Neural cell (in vitro differentiated cells): Measurements from ENCODE around the gene MTTP. TPM values are rescaled to one million over a fixed set of nuclear protein-coding genes. Genes with fewer than 3 reads are reported as not detected.

Source experiments
- H2AFZ ChIP-seq: fragments of 200-600, 300-800 bp; sonication (generic), shearing (Covaris generic); 2 replicates; pipeline ENCODE4 v1.6.0; 2014; ENCODE audit warnings: low read depth, mild to moderate bottlenecking, antibody characterized with exemption, low read length, moderate library complexity
- H3F3A ChIP-seq: fragments of 200-600 bp; shearing (Covaris generic); 2 replicates; pipeline ENCODE4 v1.6.1; 2016; ENCODE audit warnings: mild to moderate bottlenecking, moderate library complexity, mixed read lengths, antibody characterized with exemption, low read length; ENCODE audit not compliant: insufficient read depth, poor library complexity, severe bottlenecking
- H3K27ac ChIP-seq: fragments of 200-600, 300-800 bp; sonication (generic), shearing (Covaris generic); 2 replicates; pipeline ENCODE4 v1.5.1; 2014; ENCODE audit warnings: mild to moderate bottlenecking, low read length, moderate library complexity
- H3K27me3 ChIP-seq: fragments of 300-800, 200-600 bp; sonication (generic), shearing (Covaris generic); 2 replicates; pipeline ENCODE4 v1.6.0; 2014; ENCODE audit warnings: mild to moderate bottlenecking, low read depth, low read length, moderate library complexity; ENCODE audit not compliant: insufficient read depth
- H3K36me3 ChIP-seq: fragments of 300-800, 200-600 bp; sonication (generic), shearing (Covaris generic); 2 replicates; pipeline ENCODE4 v1.5.1; 2014; ENCODE audit warnings: mild to moderate bottlenecking, antibody characterized with exemption, low read length, moderate library complexity; ENCODE audit not compliant: insufficient read depth
- H3K4me2 ChIP-seq: fragments of 300-800, 200-600 bp; sonication (generic), shearing (Covaris generic); 2 replicates; pipeline ENCODE4 v1.6.0; 2014; ENCODE audit warnings: mild to moderate bottlenecking, low read length
- H3K4me3 ChIP-seq: fragments of 300-800, 200-600 bp; sonication (generic), shearing (Covaris generic); 2 replicates; pipeline ENCODE4 v1.5.1; 2014; ENCODE audit warnings: mild to moderate bottlenecking, low read length, moderate library complexity
- H3K79me2 ChIP-seq: fragments of 200-600 bp; shearing (Covaris generic); replicated peaks from 2 replicates; pipeline ENCODE4 v1.6.0; 2014; ENCODE audit warnings: mild to moderate bottlenecking, low read length, moderate library complexity; ENCODE audit not compliant: insufficient read depth
- H3K9ac ChIP-seq: fragments of 300-800, 200-600 bp; sonication (generic), shearing (Covaris generic); 2 replicates; pipeline ENCODE4 v1.6.1; 2016; ENCODE audit warnings: mild to moderate bottlenecking, low read length, mixed read lengths
- H3K9me2 ChIP-seq: fragments of 200-600 bp; shearing (Covaris generic); 2 replicates; pipeline ENCODE4 v1.6.1; 2016; ENCODE audit warnings: mild to moderate bottlenecking, low read length, mixed read lengths; ENCODE audit not compliant: insufficient read depth
- H3K9me3 ChIP-seq: fragments of 200-600, 300-800 bp; sonication (generic), shearing (Covaris generic); 2 replicates; pipeline ENCODE4 v1.6.1; 2016; ENCODE audit warnings: mild to moderate bottlenecking, mixed run types, low read length, moderate library complexity, mixed read lengths
- H4K20me1 ChIP-seq: fragments of 200-600 bp; shearing (Covaris generic); 2 replicates; pipeline ENCODE4 v1.6.1; 2016; ENCODE audit warnings: mild to moderate bottlenecking, mixed run types; ENCODE audit not compliant: insufficient read depth
- CTCF ChIP-seq: fragments of 450-650 bp; IDR thresholded peaks from 2 replicates; pipeline ENCODE4 v1.5.1; 2014; ENCODE audit warnings: antibody characterized with exemption, mild to moderate bottlenecking, moderate library complexity; ENCODE audit not compliant: poor library complexity, severe bottlenecking
- EP300 ChIP-seq: fragments of 450-650 bp; conservative IDR thresholded peaks from 2 replicates; pipeline ENCODE4 v1.6.1; 2014; ENCODE audit warnings: antibody characterized with exemption, mild to moderate bottlenecking, moderate library complexity; ENCODE audit not compliant: poor library complexity, severe bottlenecking
- EZH2 ChIP-seq: fragments of 200-600, 300-800 bp; shearing (Covaris generic), sonication (generic); IDR thresholded peaks from 2 replicates; pipeline ENCODE4 v1.6.1; 2014; ENCODE audit warnings: antibody characterized with exemption, low read length, borderline replicate concordance, mild to moderate bottlenecking; ENCODE audit not compliant: insufficient read depth, poor library complexity, severe bottlenecking
- MXI1 ChIP-seq: fragments of 450-650 bp; conservative IDR thresholded peaks from 2 replicates; pipeline ENCODE4 v1.6.1; 2014; ENCODE audit warnings: antibody characterized with exemption, mild to moderate bottlenecking; ENCODE audit not compliant: poor library complexity, severe bottlenecking
- POLR2AphosphoS5 ChIP-seq: IDR thresholded peaks from 2 replicates; pipeline ENCODE4 v1.6.1; 2012
- RAD21 ChIP-seq: fragments of 450-650 bp; conservative IDR thresholded peaks from 2 replicates; pipeline ENCODE4 v1.6.1; 2014; ENCODE audit warnings: antibody characterized with exemption, mild to moderate bottlenecking, moderate library complexity
- REST ChIP-seq: IDR thresholded peaks from 2 replicates; pipeline ENCODE4 v1.6.1; 2012; ENCODE audit warnings: borderline replicate concordance
- SMC3 ChIP-seq: fragments of 450-650 bp; conservative IDR thresholded peaks from 2 replicates; pipeline ENCODE4 v1.6.1; 2014; ENCODE audit warnings: antibody characterized with exemption, mild to moderate bottlenecking, moderate library complexity; ENCODE audit not compliant: poor library complexity
- TAF1 ChIP-seq: IDR thresholded peaks from 2 replicates; pipeline ENCODE4 v1.6.1; 2012; ENCODE audit warnings: low read depth
- polyA plus RNA-seq: library from polyadenylated mRNA; depleted of rRNA; stranded (reverse); fragments of >200 nt; gene quantifications from 2 replicates; pipeline ENCODE4 v1.2.3, GENCODE V29; 2014

Gene MTTP
- polyA plus RNA-seq, 1 donor from 2014 or later, result 1.2 TPM

GRCh38 chr4:99585516-99585915, 10.9 kb downstream of the MTTP start:
- no peaks in the 10 kb centered on the region for H3K27me3 ChIP-seq
- no peak overlapping the region for H3K27ac ChIP-seq
- no peak overlapping the region for H2AFZ ChIP-seq
- no peaks in the 10 kb centered on the region for H3F3A ChIP-seq
- no peak overlapping the region for H3K9ac ChIP-seq
- H3K4me3 ChIP-seq, result no peak overlapping the region
- no peaks in the 10 kb centered on the region for H3K36me3 ChIP-seq
- no peaks in the 10 kb centered on the region for H3K9me3 ChIP-seq
- no peaks in the 10 kb centered on the region for H4K20me1 ChIP-seq
- no peaks in the 10 kb centered on the region for H3K9me2 ChIP-seq
- H3K4me2 ChIP-seq, result no peak overlapping the region
- H3K79me2 ChIP-seq, result no peaks in the 10 kb centered on the region
- TF ChIP-seq SMC3, result no peak
- TF ChIP-seq POLR2AphosphoS5, result no peak
- no peak for TF ChIP-seq MXI1
- no peak for TF ChIP-seq RAD21
- no peak for TF ChIP-seq REST
- TF ChIP-seq TAF1, result no peak
- no peak for TF ChIP-seq EP300
- no peak for TF ChIP-seq CTCF
- TF ChIP-seq EZH2, result no peak

- Histone ChIP-seq H3K4me2 (no peak overlapping the region), H2AFZ (no peak overlapping the region), H3F3A (no peaks in the 10 kb centered on the region), H3K79me2 (no peaks in the 10 kb centered on the region), H3K9me2 (no peaks in the 10 kb centered on the region), H3K4me3 (no peak overlapping the region), H3K27me3 (no peaks in the 10 kb centered on the region), H3K9me3 (no peaks in the 10 kb centered on the region), H3K27ac (no peak overlapping the region), H3K9ac (no peak overlapping the region), H4K20me1 (no peaks in the 10 kb centered on the region), H3K36me3 (no peaks in the 10 kb centered on the region)
- TF ChIP-seq REST, result no peak
- TF ChIP-seq EP300, result no peak
- no peak for TF ChIP-seq POLR2AphosphoS5
- TF ChIP-seq EZH2, result no peak
- TF ChIP-seq CTCF, result no peak
- no peak for TF ChIP-seq RAD21
- TF ChIP-seq MXI1, result no peak
- TF ChIP-seq TAF1, result no peak
- TF ChIP-seq SMC3, result no peak
Observed at GRCh38 chr4:99586322-99586721, 11.7 kb downstream of the MTTP start.
